Left cardiac atrium (tissue), 4 donors: ENCODE data around the gene OSBP2. TPM values are rescaled to one million over a fixed set of nuclear protein-coding genes. Genes with fewer than 3 reads are reported as not detected.
"Not testable (repeated sequence)": the region's sequence is repeated elsewhere in the genome, so short reads cannot be mapped to it uniquely, and the experiment has no call there.

Source experiments
- ATAC-seq, 2 donors: fragments of 200-7000 bp; cut with Tn5 transposase; one replicate each; pipeline ENCODE4 v1.9.1; 2020; ENCODE audit warnings: mild to moderate bottlenecking in 2 of 2, moderate library complexity in 2 of 2
- DNase-seq: peaks from one replicate; pipeline ENCODE4 v3.0.0-alpha.2; 2020
- intact Hi-C, 2 donors: fragments of 100-400 bp; cut with DNase I; formaldehyde crosslinking; loops; one replicate each; pipeline versions ENCODE4 v1.14.1 to v1.15.1; 2022 to 2023
- total RNA-seq, 2 donors: library from RNA; stranded (reverse); fragmentation: NEBNext Ultra II Directional; extraction: Animal tissue kit (Norgen Biotek cat#: 25700); gene quantifications; one replicate each; pipeline ENCODE4 v1.2.1, GENCODE V29; 2021
- donor health status: DM: no; HTN: yes; CAD: no.
- donor health status: DM: no; HTN: yes; CAD: no; lungs with severe emphysema.
- donor health status: DM: yes; HTN: yes; CAD: no.
- donor health status: Dilated cardiomyopathy.

The OSBP2 gene
- total RNA-seq, 2 donors from 2014 or later = 4.9 to 11.6 TPM

DNA sequence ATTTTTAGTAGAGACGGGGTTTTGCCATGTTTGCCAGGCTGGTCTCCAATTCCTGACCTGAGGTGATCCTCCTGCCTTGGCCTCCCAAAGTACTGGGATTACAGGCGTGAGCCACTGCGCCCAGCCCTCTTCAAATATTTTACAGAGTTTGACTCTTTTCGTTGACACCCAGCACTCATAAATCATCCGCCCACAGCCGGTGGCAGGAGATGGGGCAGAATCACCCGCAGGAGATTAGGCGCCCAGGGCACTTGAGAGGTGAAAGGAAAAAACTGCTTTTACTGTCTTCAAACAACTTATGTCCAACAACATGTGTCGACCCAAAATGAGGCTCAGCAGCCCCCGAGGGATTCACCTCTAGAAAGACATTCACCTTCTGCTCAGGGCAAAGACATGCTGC, 56.9 kb downstream of the OSBP2 start:
- intact Hi-C loops = loop anchor here in 1 of 2 donors (5.0 kb wide), 1 partner anchor 119 kb away; no protein-coding TSS in a partner anchor

DNA sequence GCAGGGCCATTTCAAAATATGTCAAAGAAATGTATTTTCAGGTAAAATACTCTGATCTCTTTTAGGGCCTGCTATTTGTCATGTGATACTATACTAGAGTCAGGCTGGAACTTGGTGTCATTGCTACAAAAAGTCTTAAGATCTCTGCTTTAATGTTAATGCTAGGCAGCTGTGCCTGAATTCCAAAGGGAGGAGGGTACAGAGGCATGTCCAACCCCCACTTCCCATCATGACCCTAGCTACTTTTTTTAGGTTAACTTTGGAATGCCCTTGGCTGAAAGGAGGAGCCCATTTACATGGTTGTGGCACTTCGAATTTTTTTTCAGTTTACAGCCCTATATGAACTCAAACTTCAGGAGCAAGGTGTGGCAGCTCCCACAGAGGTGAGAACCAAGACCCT, 58.1 kb downstream of the OSBP2 start:
- ATAC-seq = no peak
- no peak for DNase-seq
- intact Hi-C loops = loop anchor here in 1 of 2 donors (5.0 kb wide), 1 partner anchor 120 kb away; no protein-coding TSS in a partner anchor

More for the DNA sequence above, 56.9 kb downstream of the OSBP2 start:
- ATAC-seq (no peak), DNase-seq (no peak)

DNA sequence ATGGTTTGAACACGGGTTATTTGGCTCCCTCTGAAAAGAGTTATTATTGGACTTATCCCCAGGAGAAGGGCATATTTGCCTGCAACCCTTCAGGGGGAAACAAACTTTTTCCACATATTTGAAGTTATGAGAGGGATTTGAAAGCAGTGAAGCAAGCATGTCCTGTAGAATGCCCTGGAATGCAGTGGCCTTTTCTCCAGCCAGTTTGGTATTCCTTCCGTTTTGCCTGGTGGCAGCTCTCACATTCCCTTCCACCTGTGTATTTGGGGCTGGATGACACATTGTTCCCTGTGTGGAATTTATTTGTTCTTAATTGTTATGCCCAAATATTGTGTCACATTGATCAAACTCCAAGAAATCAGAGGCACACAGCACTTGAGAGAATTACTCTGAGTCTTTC, 59.0 kb downstream of the OSBP2 start:
- intact Hi-C loops = loop anchor here in 1 of 2 donors (5.0 kb wide), 1 partner anchor 121 kb away; no protein-coding TSS in a partner anchor
- ATAC-seq = no peak
- DNase-seq = no peak

DNA sequence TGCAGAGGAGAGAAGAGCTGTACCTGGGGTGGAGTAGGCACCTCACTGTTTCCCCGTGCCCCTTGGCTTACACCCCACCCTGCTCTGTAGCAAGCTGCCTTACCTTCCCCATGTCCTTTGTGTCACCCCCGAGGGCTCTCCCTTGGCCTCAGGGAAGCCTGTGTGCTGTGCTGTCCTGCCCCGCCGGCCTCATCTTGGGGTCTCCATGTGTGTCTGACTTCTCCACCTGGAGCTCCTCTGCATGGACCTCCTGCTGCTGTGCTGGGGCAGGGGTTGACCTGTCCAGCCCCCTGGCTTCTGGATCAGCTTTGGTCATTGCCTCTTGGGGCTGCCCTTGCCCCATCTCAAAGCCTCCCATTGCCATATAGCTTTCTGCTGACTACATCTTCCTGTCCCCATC, 59.8 kb downstream of the OSBP2 start:
- ATAC-seq = no peak
- intact Hi-C loops = loop anchor here in 1 of 2 donors (5.0 kb wide), 1 partner anchor 122 kb away; no protein-coding TSS in a partner anchor
- DNase-seq = no peak

DNA sequence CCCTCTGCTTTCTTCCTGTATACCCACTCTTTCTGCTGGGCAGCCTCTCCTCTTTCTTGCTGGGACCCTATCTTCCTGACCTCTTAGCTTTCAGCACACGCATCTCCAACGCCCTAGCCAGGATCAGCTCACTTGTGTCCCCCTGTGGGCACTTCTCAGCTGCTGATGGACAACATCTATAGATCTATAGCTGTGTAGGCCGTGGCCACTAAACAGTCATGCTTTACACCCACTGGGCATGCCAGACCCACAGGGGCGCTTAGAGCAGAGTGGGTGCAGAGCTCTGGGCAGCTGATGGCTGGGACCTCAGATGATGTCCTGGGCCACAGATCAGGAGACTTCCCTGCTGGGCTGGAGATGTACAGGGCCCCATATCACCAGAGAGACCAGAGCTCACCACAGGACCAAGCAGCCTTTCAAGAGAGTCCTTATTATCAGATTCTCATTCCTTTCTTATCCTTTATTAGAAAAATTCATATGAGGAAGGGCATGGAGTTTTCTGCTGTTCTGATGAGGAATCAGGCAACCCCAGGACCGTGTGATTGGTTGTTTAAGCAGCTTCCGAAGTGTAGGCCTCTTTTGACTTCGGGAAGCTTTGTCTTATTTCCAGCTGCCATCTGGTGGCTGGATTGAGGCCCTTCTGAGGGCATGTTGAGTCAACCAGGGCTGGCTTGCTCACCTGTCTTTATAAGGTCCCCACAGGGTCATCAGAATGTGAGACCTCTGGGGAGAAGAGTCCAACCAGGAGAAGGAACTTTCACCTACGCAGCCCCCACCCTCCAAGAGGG, 60.5 kb downstream of the OSBP2 start:
- DNase-seq (peak; percentile 54), ATAC-seq (peak; percentile 87)
- intact Hi-C loops = loop anchor here (1.0 to 5.0 kb wide), 2 partner anchors 121 to 123 kb away; no protein-coding TSS in a partner anchor

DNA sequence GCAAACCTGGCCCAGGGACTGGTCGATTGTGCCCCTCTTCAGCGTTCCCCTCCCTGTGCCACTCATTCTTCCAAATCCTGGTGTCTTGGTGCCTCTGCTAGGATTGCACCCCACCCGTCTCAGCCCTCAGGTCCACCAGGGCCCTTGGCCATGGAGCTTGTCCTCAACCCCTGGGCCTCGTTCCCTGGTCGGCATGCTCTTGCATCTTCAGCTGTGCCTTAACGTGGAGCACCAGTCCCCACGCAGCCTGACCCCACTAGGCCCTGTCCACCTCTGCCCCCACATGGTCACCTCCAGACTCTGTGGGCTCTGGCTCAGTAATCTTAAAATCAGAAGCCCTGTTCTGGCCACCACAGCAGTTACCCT, 61.1 kb downstream of the OSBP2 start:
- no peak for ATAC-seq
- DNase-seq = no peak
- intact Hi-C loops = loop anchor here in 1 of 2 donors (1.0 kb wide), 1 partner anchor 121 kb away; no protein-coding TSS in a partner anchor

DNA sequence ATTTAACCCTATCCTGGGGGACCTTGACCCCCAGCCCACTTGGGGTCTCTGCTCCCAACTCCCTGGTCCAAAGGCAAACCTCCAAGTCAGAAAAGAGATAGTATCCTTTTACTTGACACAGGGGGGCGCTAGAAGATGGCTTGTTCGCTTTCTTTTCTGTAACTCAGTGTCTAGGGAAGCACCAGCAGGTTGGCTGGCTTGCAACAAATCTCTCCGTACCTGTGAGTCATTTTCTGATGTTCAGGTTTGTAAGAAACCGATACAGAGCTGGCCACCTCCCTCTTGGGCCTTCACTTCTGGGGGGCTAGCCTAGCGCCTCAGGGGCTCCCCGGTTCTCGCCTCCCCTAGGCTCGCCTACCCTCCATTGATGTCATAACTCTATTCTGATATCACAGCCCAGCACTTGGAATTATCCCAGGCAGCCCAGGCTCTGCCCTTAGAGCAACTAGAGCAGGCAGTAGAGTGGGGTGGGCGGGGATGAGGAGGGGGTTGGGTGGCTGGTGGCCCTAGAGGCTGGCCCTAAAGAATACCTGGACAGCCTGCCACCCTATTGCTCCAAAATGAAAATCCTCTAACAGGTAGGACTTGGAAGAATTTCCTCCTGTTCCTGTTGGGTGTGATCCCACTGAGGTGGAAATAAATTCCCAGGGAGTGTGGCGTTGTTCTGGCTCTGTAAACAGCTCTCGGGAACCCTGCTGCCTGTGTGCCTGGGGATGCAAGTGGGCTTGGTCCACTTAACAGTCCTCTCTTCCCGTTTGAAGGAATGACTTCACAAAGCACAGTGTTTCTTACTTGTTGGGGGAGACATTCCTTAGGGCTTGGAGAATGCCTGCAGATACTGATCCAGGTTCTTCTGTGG, 69.4 kb downstream of the OSBP2 start:
- ATAC-seq = peak; percentile 68 to 83
- peak; percentile 31 for DNase-seq

DNA sequence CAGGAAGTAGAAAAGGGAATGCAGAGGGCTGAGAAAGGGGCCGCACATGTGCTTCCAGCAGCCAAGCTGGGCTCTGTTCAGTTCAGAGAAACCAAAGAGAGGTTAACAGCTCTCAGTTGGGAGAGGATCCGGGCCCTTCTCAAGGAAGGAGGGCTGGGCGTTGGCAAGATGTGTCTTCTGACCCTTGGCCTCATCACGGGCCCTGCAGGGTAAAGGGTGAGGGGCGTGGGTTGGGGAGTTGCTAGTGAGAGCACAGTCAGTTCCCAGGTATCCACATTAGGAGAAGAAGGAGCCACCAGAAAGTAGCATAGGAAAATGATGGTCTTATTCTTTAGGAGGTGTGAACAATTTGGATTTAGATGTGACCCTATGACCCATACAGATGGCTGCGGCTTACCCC, 73.0 kb downstream of the OSBP2 start:
- intact Hi-C loops = no loop called here
- ATAC-seq = no peak
- DNase-seq = no peak

More for the DNA sequence above, 69.4 kb downstream of the OSBP2 start:
- intact Hi-C loops = loop anchor here (2.0 kb wide), 1 partner anchor 157 kb away; no protein-coding TSS in a partner anchor

DNA sequence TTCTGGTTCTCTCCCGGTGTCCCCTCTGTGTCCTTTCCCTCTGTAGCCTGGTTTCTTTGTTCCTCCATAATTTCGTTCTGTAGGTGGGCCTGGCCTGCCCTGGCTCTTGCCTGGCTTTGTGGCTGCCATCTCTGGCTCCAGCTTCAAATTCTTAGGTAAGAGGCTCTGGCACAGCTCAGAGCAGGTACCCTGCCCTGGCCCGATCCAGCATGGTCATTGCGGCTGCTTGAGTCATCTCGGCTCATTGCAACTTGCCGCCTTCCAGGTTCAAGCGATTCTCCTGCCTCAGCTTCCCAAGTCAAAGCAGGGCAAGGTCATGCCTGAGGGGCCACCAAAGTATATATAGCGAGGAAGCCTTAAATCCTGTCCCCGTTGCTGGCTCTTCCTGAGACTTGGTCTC, 76.0 kb downstream of the OSBP2 start:
- no peak for ATAC-seq
- intact Hi-C loops = loop anchor here in 1 of 2 donors (10.0 kb wide), 1 partner anchor 104 kb away; no protein-coding TSS in a partner anchor
- no peak for DNase-seq

DNA sequence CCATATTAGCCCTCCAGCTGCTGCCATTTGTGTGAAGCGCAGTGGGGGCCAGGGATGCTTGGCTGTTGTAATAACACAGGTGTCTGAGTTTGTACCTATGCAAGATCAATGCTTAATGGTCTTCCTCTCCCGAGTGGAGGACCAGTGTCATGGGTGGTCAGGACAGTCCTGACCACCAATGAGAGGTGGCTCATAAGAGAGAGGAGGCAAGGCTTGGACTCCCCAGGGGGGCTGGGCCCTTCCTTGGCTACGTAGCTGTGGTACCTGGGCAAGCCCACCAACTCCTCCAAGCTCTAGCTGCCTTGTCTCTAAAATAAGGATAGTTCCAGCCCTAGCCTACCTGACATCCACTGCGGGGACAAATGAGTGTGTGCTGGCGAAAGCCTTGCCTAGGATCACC, 79.2 kb downstream of the OSBP2 start:
- intact Hi-C loops = loop anchor here in 1 of 2 donors (10.0 kb wide), 1 partner anchor 101 kb away; no protein-coding TSS in a partner anchor
- ATAC-seq (no peak), DNase-seq (no peak)

DNA sequence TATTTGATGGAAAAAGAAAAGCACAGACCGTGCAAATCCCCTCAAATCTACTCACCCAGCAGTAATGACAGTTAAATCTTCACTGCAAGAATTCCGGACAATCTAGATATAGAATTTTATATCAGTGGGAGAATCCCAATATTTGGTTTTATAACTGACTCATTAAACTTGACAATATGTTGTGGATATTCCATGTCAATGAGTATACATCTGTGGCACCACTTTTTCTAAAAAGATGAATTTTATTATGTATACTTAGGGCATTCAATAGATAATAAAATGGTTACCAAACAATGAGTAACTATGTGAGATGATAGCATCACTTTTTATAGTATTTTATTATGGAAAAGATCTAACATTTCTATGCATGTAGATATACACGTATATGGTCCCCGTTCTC, 79.9 kb downstream of the OSBP2 start:
- DNase-seq (no peak), ATAC-seq (no peak)
- intact Hi-C loops = loop anchor here in 1 of 2 donors (10.0 kb wide), 1 partner anchor 100 kb away; no protein-coding TSS in a partner anchor

DNA sequence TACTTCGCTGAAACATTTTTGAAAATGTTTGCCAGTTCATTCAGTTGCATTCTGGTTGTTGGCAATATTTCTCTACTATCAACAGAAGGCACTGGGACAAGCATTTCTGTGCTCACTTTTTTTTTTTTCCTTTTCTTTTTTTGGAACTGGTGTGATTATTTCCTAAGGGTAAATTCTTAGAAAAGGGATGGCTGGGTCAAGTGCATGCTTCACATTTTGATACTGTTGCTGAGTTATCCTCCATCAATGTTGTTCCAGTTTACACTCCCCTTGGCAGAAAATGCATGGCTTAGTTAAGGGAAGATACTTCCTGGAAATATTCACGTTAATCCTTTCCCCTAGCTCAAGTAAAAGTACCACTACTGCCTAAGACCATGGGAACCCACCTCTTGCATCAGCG, 81.8 kb downstream of the OSBP2 start:
- intact Hi-C loops = loop anchor here in 1 of 2 donors (10.0 kb wide), 1 partner anchor 98 kb away; no protein-coding TSS in a partner anchor
- no peak for DNase-seq
- peak; percentile 50 to 64 for ATAC-seq

DNA sequence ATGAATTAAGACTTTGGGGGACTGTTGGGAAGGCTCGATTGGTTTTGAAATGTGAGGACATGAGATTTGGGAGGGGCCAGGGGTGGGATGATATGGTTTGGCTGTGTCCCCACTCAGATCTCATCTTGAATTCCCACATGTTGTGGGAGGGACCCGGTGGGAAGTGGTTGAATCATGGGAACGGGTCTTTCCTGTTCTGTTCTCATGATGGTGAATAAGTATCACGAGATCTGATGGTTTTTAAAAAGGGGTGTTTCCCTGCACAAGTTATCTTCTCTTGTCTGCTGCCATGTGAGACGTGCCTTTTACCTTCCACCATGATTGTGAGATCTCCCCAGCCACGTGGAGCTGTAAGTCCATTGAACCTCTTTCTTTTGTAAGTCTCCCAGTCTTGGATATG, 82.5 kb downstream of the OSBP2 start:
- not testable (repeated sequence) for ATAC-seq, DNase-seq
- intact Hi-C loops = loop anchor here in 1 of 2 donors (10.0 kb wide), 1 partner anchor 98 kb away; no protein-coding TSS in a partner anchor

DNA sequence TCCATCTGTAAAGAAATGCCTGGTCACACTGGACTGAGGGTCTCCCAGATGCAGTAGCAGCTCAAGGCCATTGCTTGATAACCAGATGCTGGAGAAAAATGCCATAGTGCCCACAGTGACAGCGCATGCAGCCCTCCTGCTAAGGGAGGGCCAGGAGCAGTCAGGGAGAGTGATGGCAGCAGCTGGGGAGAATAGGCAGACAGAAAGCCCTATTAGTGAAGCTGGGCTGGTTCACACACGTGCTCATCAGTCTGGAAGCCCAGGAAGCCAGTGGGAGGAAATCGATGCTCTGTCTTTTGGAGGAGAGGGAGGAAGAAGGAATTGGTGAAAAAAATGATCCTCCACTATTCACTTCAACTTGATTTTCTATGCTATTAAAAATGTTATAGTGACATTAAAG, 82.9 kb downstream of the OSBP2 start:
- no peak for ATAC-seq
- intact Hi-C loops = loop anchor here in 1 of 2 donors (10.0 kb wide), 1 partner anchor 97 kb away; no protein-coding TSS in a partner anchor

DNA sequence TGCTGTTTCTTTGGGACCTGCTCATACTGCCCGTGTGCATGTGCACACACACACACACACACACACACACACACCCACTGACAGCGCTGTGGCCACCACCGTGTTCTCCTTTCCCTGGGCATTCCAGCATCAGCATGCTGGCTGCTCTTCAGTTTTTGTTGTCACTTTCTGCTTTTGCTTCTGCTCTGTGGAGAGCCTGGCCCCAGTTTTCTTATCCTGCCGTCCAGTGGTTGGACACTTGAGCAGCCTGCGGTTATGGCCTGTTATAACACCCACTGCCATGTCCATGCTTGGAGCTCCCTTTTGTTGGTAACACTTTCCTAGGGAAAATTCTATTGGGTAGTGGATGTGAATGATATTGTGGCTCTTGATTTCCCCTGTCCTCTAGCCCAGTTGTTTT, 83.6 kb downstream of the OSBP2 start:
- DNase-seq = no peak
- ATAC-seq = no peak
- intact Hi-C loops = loop anchor here in 1 of 2 donors (10.0 kb wide), 1 partner anchor 97 kb away; no protein-coding TSS in a partner anchor

More for the DNA sequence above, 82.9 kb downstream of the OSBP2 start:
- no peak for DNase-seq

DNA sequence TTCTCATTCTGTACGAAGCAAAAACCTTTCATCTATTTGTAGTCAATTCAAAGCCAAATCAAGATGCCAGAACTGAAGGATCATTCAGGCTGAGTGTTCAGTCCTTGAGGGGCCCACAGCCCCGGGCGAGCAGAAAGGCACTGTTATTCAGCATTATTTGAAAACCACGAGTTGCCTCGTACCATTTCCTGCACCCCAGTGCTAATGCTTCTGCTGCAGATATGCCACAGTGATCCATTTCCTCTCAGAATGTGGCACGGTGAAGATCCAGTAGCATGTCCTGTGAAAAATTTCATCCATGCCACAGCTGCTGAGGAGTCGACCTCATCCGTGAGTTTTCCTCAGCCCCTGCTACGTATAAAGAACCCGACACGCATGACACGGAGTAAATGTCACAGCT, 85.4 kb downstream of the OSBP2 start:
- no peak for ATAC-seq
- intact Hi-C loops = no loop called here

DNA sequence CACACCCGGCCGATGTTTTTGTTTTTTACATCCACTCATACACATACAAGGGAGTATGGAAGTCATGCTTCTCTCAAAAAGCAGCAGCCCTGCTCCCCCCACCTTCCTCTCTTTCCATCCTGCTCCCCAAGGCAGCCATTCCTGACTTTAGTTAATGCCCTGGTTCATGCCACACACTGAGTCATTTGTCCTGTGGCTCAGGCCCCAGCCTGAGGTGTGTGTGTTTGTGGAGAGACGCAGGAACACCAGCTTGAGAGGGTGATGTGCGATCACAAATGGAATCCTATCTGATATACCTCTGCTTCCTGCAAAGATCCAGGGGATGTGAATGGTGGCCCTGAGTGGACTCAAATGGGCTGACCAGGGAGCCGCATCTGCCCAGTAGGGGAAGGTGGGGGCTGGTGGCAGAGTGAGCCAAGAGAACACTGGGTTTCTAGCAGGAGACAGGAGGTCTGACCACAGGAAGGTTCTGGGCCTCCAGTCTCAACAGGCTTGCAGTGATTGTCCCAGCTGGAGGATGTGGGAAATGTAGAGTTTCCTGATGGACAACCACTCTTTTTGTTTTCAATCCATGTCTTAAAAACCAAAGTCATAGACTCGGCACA, 86.7 kb downstream of the OSBP2 start:
- no peak for ATAC-seq
- DNase-seq = no peak
- intact Hi-C loops = no loop called here

More for the DNA sequence above, 85.4 kb downstream of the OSBP2 start:
- no peak for DNase-seq

DNA sequence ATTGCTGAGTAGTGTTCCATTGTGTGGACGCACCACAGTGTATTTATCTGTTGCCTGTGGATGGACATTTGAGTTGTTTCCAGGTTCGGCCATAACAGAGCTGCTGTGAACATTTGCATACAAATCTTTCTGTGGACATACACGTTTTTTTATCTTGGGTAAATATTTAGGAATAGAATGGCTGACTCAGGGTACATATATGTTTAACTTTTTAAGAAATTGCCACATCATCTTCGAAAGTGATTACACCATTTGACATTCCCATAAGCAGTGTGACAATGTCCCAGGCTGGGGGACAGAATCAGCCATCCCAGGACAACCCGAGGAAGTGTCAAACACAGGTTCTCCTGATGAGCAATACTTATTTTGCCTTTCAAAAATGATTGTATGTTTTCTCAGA, 87.9 kb downstream of the OSBP2 start:
- intact Hi-C loops = no loop called here
- ATAC-seq (no peak), DNase-seq (no peak)

DNA sequence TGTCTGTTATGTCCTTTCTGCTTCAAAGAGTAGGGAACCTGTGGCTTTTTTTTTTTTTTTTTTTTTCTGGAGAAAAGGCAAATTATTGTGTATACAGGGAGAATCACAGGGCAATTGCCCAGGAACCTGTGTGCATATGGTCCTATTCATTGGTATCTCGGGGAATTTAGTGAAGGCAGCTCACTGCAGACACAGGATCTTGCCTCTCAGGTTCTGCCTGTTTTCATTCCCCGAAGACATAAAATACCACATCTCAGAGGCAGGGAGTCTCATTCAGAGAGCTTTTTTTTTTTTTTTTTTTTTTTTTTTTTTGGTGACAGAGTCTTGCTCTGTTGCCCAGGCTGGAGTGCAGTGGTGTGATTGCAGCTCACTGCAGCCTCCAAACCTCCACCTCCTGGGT, 88.3 kb downstream of the OSBP2 start:
- no peak for DNase-seq
- no peak for ATAC-seq
- intact Hi-C loops = no loop called here
